Smooth muscle cell (in vitro differentiated cells): ENCODE results near the gene CALB2. TPM values are rescaled to one million over a fixed set of nuclear protein-coding genes. Genes with fewer than 3 reads are reported as not detected.

Experiments used
- DNase-seq: peaks from one replicate; lab custom pipeline; 2025; ENCODE audit not compliant: unreplicated experiment; lab: John Stamatoyannopoulos, UW
- H2AFZ ChIP-seq: fragments of 200-600 bp; sonication (generic); 2 replicates; pipeline ENCODE4 v1.6.0; 2016; ENCODE audit warnings: antibody characterized with exemption, low read depth, mild to moderate bottlenecking
- H3F3A ChIP-seq: fragments of 200-600 bp; sonication (generic); 2 replicates; pipeline ENCODE4 v1.6.0; 2017; ENCODE audit warnings: antibody characterized with exemption, low read depth
- H3K27ac ChIP-seq: fragments of 200-600 bp; sonication (generic); 2 replicates; pipeline ENCODE4 v1.5.1; 2016; ENCODE audit warnings: low read depth, mild to moderate bottlenecking
- H3K27me3 ChIP-seq: fragments of 200-600 bp; sonication (generic); 2 replicates; pipeline ENCODE4 v1.6.1; 2016; ENCODE audit warnings: low read depth, mild to moderate bottlenecking
- H3K36me3 ChIP-seq: fragments of 200-600 bp; sonication (generic); 2 replicates; pipeline ENCODE4 v1.5.1; 2016; ENCODE audit warnings: low read depth
- H3K4me1 ChIP-seq: fragments of 200-600 bp; sonication (generic); 2 replicates; pipeline ENCODE4 v1.5.1; 2016; ENCODE audit warnings: low read depth
- H3K4me2 ChIP-seq: fragments of 200-600 bp; sonication (generic); 2 replicates; pipeline ENCODE4 v1.6.0; 2016; ENCODE audit warnings: mild to moderate bottlenecking
- H3K4me3 ChIP-seq: fragments of 200-600 bp; sonication (generic); 2 replicates; pipeline ENCODE4 v1.5.1; 2016; ENCODE audit warnings: mild to moderate bottlenecking
- H3K79me2 ChIP-seq: fragments of 200-600 bp; sonication (generic); 2 replicates; pipeline ENCODE4 v1.6.0; 2016; ENCODE audit warnings: low read depth, mild to moderate bottlenecking
- H3K9ac ChIP-seq: fragments of 200-600 bp; sonication (generic); 2 replicates; pipeline ENCODE4 v1.6.0; 2016; ENCODE audit warnings: low read depth
- H3K9me3 ChIP-seq: fragments of 200-600 bp; sonication (generic); replicated peaks from 2 replicates; pipeline ENCODE4 v1.5.1; 2016; ENCODE audit warnings: low read depth
- H4K20me1 ChIP-seq: fragments of 200-600 bp; sonication (generic); 2 replicates; pipeline ENCODE4 v1.6.0; 2016; ENCODE audit warnings: low read depth
- WGBS: methylation state at CpG from one replicate; pipeline ENCODE4 v1.1.7; 2016; ENCODE audit warnings: low lambda C conversion rate; 5-methylcytosine and 5-hydroxymethylcytosine counted together
- polyA plus RNA-seq: library from polyadenylated mRNA; unstranded; fragments of >200 nt; fragmentation: Nextera tagmentation; extraction: Ambion mirVana; gene quantifications from 2 replicates; pipeline ENCODE4 v1.2.1, GENCODE V29; 2016
- total RNA-seq: library from RNA; depleted of rRNA; stranded (reverse); fragments of >200 nt; gene quantifications from 2 replicates; pipeline ENCODE4 v1.2.3, GENCODE V29; 2014
- TF ChIP-seq, protein P1 (sequence below): fragments of 200-600 bp; sonication (generic); IDR thresholded peaks from 2 replicates; pipeline ENCODE4 v1.5.1; 2017; ENCODE audit warnings: borderline replicate concordance, mild to moderate bottlenecking, antibody characterized with exemption; ENCODE audit not compliant: insufficient read depth, poor library complexity, severe bottlenecking

Gene CALB2
- total and polyA plus RNA-seq, 2 experiments from 2014 or later, result 23.6 to 60.7 TPM

GRCh38 chr16:71423865-71424264 is 65.3 kb downstream of the CALB2 start:
- H3K4me1 ChIP-seq, result no peaks in the 10 kb centered on the region
- TF ChIP-seq, protein P1, sequence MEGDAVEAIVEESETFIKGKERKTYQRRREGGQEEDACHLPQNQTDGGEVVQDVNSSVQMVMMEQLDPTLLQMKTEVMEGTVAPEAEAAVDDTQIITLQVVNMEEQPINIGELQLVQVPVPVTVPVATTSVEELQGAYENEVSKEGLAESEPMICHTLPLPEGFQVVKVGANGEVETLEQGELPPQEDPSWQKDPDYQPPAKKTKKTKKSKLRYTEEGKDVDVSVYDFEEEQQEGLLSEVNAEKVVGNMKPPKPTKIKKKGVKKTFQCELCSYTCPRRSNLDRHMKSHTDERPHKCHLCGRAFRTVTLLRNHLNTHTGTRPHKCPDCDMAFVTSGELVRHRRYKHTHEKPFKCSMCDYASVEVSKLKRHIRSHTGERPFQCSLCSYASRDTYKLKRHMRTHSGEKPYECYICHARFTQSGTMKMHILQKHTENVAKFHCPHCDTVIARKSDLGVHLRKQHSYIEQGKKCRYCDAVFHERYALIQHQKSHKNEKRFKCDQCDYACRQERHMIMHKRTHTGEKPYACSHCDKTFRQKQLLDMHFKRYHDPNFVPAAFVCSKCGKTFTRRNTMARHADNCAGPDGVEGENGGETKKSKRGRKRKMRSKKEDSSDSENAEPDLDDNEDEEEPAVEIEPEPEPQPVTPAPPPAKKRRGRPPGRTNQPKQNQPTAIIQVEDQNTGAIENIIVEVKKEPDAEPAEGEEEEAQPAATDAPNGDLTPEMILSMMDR, result no peak
- WGBS, result 85% methylated on average over 7 of the region's 7 CpGs
- H3K9me3 ChIP-seq, result no peaks in the 10 kb centered on the region
- no peak for DNase-seq
- no peaks in the 10 kb centered on the region for H3K36me3 ChIP-seq
- H2AFZ ChIP-seq, result no peak overlapping the region
- no peak overlapping the region for H3K4me3 ChIP-seq
- no peak overlapping the region for H3K9ac ChIP-seq
- no peak overlapping the region for H3K4me2 ChIP-seq
- no peak overlapping the region for H3K27ac ChIP-seq
- no peaks in the 10 kb centered on the region for H3K79me2 ChIP-seq
- peaks cover 12% of the 10 kb centered on the region for H3F3A ChIP-seq
- H4K20me1 ChIP-seq, result no peaks in the 10 kb centered on the region
- peaks cover 36% of the 10 kb centered on the region for H3K27me3 ChIP-seq

GRCh38 chr16:71424626-71425025 is 66.1 kb downstream of the CALB2 start:
- WGBS, result 65% methylated on average over 6 of the region's 6 CpGs
- Histone ChIP-seq H3K9me3 (no peaks in the 10 kb centered on the region), H2AFZ (no peak overlapping the region), H4K20me1 (no peaks in the 10 kb centered on the region), H3F3A (peaks cover 12% of the 10 kb centered on the region), H3K27ac (no peak overlapping the region), H3K4me3 (no peak overlapping the region), H3K4me1 (no peaks in the 10 kb centered on the region), H3K4me2 (no peak overlapping the region), H3K27me3 (peaks cover 36% of the 10 kb centered on the region), H3K36me3 (no peaks in the 10 kb centered on the region), H3K9ac (no peak overlapping the region), H3K79me2 (no peaks in the 10 kb centered on the region)
- no peak for DNase-seq
- TF ChIP-seq, protein P1, result no peak

GRCh38 chr16:71425746-71426068 is 67.2 kb downstream of the CALB2 start:
- 6% methylated on average over 11 of the region's 18 CpGs for WGBS
- DNase-seq, result no peak
- H3K9ac ChIP-seq, result no peak overlapping the region
- no peaks in the 10 kb centered on the region for H3K9me3 ChIP-seq
- H3K4me2 ChIP-seq, result peak overlapping the region; percentile 74
- peak overlapping the region; percentile 46 for H3K4me3 ChIP-seq
- H3K27me3 ChIP-seq, result peaks cover 36% of the 10 kb centered on the region
- peak overlapping the region; percentile 31 for H2AFZ ChIP-seq
- no peak overlapping the region for H3K27ac ChIP-seq
- no peaks in the 10 kb centered on the region for H4K20me1 ChIP-seq
- TF ChIP-seq, protein P1, result no peak
- H3K79me2 ChIP-seq, result no peaks in the 10 kb centered on the region
- H3K4me1 ChIP-seq, result no peaks in the 10 kb centered on the region
- peaks cover 12% of the 10 kb centered on the region for H3F3A ChIP-seq
- no peaks in the 10 kb centered on the region for H3K36me3 ChIP-seq

GRCh38 chr16:71426069-71426879 is 67.8 kb downstream of the CALB2 start:
- no peaks in the 10 kb centered on the region for H3K36me3 ChIP-seq
- TF ChIP-seq, protein P1, result no peak
- H3K79me2 ChIP-seq, result no peaks in the 10 kb centered on the region
- H3F3A ChIP-seq, result peaks cover 12% of the 10 kb centered on the region
- H3K27ac ChIP-seq, result no peak overlapping the region
- H3K4me3 ChIP-seq, result peak overlapping the region; percentile 46
- no peaks in the 10 kb centered on the region for H4K20me1 ChIP-seq
- under 1% methylated on average over 41 of the region's 48 CpGs for WGBS
- H3K27me3 ChIP-seq, result peaks cover 36% of the 10 kb centered on the region
- peak overlapping the region; percentile 31 for H2AFZ ChIP-seq
- no peak overlapping the region for H3K9ac ChIP-seq
- no peaks in the 10 kb centered on the region for H3K9me3 ChIP-seq
- H3K4me1 ChIP-seq, result no peaks in the 10 kb centered on the region
- no peak for DNase-seq
- peak overlapping the region; percentile 74 for H3K4me2 ChIP-seq
